GM10847 (cell line): Measurements from ENCODE around the gene NYNRIN.

Experiments
- POLR2A ChIP-seq: IDR thresholded peaks from 2 replicates; pipeline ENCODE4 v1.6.1; 2011; ENCODE audit not compliant: insufficient read length; ENCODE audit errors: extremely low read depth

NYNRIN gene

GRCh38 chr14:24367514-24368211, 31.1 kb upstream of the NYNRIN start, which contains the start of gene NFATC4:
Gene NFATC4, plus strand, starts transcription at chr14:24368184. Its CDS starts 157 bp downstream, at chr14:24368341.
- no peak for TF ChIP-seq POLR2A

- no peak for TF ChIP-seq POLR2A
Measured at GRCh38 chr14:24368212-24368561, 30.6 kb upstream of the NYNRIN start.

GRCh38 chr14:24368562-24369252, 30.1 kb upstream of the NYNRIN start:
- no peak for TF ChIP-seq POLR2A

GRCh38 chr14:24369463-24369862, 29.3 kb upstream of the NYNRIN start:
- no peak for TF ChIP-seq POLR2A

GRCh38 chr14:24369907-24370687, 28.7 kb upstream of the NYNRIN start:
- TF ChIP-seq POLR2A = no peak

- no peak for TF ChIP-seq POLR2A
Measured at GRCh38 chr14:24370748-24371147, 28.1 kb upstream of the NYNRIN start.

GRCh38 chr14:24372701-24373416, 25.9 kb upstream of the NYNRIN start:
- no peak for TF ChIP-seq POLR2A

GRCh38 chr14:24376448-24377070, 22.2 kb upstream of the NYNRIN start:
- TF ChIP-seq POLR2A = no peak

- no peak for TF ChIP-seq POLR2A
Measured at GRCh38 chr14:24377126-24377525, 21.7 kb upstream of the NYNRIN start.

- TF ChIP-seq POLR2A = no peak
Measured at GRCh38 chr14:24377657-24378056, 21.1 kb upstream of the NYNRIN start.

- TF ChIP-seq POLR2A = no peak
Measured at GRCh38 chr14:24378327-24378726, 20.5 kb upstream of the NYNRIN start.

GRCh38 chr14:24378981-24379906, 19.6 kb upstream of the NYNRIN start:
- no peak for TF ChIP-seq POLR2A

GRCh38 chr14:24379907-24380730, 18.7 kb upstream of the NYNRIN start:
- TF ChIP-seq POLR2A = no peak
